Skeletal muscle cell (primary cell): Measurements from ENCODE around the gene GRB2.

Source experiments
- DNase-seq: peaks from one replicate; pipeline ENCODE4 v3.0.0-alpha.2; 2010; ENCODE audit warnings: low read depth
- H3K4me3 ChIP-seq: 2 replicates; pipeline ENCODE4 v1.5.1; 2011; ENCODE audit warnings: low read depth, mild to moderate bottlenecking, control low read depth, low read length, moderate library complexity

Gene GRB2

GRCh38 chr17:75417054-75417580, 11.6 kb upstream of the GRB2 start:
- no peak for DNase-seq
- H3K4me3 ChIP-seq, result no peak overlapping the region

GRCh38 chr17:75416006-75416405, 10.5 kb upstream of the GRB2 start:
- no peak for DNase-seq
- no peak overlapping the region for H3K4me3 ChIP-seq

DNA sequence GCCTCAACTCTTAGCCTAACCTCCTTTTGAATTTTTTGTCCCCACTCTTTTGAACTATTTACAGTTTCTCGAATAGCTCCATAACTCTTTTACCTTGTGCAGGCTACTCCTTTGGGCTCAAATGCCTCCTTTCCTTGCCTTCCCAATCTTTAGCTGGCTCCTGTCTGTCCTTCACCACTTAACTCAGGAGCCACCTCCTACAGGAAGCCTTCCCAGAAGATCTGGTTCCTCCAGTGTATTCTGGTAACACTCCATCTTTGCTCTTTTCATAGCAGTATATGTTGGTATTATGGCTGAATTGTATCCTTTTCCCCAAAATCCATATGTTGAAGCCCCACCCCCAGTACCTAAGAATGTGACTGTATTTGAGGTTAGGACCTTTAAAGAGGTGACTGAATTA, 9.0 kb upstream of the GRB2 start:
- no peak for DNase-seq
- no peak overlapping the region for H3K4me3 ChIP-seq

DNA sequence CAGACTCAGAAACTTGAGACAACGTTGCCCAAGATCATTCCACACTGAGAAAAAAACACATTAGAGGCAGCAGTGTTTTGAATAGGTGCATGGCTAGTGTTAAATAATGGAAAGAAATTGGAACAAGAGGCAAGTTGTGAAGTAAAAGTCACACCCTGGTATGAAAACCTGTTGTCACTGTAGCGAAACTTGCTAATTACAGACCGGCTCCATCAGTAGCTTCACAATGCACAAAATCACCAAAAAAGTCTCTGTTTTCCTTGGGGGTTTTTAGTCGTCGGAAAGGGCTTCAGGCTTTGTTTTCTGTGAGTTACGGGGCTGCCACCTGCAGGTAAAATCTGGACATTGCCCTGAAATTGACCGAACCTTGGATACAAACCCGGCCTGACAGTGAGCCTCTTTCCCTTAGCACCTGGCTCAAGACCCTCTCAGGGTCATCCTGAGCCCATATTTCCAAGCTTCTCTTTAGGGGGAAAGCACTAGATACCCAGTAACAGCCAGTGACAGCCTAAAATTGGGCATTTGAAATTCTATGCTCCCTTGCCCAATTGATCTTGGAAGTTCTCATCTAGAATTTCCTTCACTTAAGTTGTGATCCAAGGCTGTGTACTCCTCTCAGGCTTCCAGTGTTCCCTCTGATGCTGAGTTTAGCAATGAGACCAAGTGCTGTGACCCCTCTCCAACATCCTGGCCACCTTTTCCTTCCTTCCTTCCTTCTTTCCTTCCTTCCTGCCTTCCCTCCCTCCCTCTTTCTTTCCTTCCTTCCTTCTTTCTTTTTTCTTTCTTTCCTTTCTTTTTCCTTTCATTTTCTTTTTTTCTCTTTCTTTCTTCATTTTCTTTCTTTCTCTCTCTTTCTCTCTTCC, 7.2 kb upstream of the GRB2 start:
- DNase-seq, result no peak
- H3K4me3 ChIP-seq, result no peak overlapping the region

- no peak overlapping the region for H3K4me3 ChIP-seq
- no peak for DNase-seq
Observed at GRCh38 chr17:75411328-75412067, 6.0 kb upstream of the GRB2 start.

DNA sequence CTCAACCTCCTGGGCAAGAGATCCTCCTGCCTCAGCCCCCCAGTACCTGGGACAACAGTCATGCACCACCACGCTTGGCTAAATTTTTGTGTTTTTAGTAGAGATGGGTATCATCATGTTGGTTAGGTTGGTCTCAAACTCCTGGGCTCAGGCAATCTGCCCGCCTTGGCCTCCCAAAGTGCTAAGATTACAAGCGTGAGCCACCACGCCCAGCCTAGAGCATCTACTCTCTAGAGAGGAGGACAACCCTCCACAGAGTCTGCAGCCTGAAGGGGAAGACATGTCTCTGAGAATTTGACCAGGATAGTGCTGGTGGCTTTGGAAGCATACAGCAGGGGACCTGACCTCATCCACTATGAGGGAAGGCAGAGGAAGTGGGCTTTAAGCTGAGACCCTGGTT, 4.7 kb upstream of the GRB2 start:
- no peak for DNase-seq
- no peak overlapping the region for H3K4me3 ChIP-seq

DNA sequence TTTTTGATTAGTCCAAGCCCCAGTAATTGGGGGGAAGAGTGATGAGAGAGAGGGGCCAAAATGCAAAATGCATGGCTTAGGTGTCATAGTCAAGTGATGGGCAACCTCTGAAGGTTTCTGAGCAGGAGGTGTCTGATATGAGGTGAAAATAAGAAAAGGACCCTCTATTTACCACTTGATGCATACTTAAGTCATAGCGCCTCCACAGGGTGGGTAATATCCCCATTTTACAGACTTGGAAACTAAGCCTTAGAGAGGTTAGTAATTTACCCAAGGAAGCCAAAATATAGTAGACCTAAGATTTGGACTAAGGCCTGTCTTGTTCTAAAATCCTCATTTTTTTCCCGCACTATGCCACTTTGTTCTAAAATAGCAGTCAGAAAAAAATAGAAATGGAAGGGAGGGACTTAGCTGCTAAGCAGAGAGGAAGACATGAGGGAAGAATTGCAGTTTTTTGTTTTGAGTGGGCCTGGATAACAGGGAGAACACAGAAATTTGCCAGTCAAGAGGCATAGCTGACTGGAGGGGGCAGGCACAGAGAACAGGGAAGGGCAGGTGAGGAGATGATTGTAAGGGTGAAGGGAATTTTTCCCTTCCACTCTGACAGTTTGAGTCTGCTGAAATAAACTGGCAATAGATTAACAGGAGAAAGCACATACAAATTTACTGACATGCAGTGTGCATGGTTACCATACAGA, 2.3 kb upstream of the GRB2 start:
- DNase-seq, result no peak
- no peak overlapping the region for H3K4me3 ChIP-seq

GRCh38 chr17:75406222-75406615, 741 bp upstream of the GRB2 start:
- peak overlapping the region; percentile 54 for H3K4me3 ChIP-seq
- no peak for DNase-seq

- DNase-seq, result no peak
- H3K4me3 ChIP-seq, result peak overlapping the region; percentile 99
Observed at GRCh38 chr17:75404731-75405364, 630 bp downstream of the GRB2 start.

- DNase-seq, result peak; percentile 45
Observed at GRCh38 chr17:75404223-75404730, 1.2 kb downstream of the GRB2 start.

GRCh38 chr17:75403131-75403530, 2.3 kb downstream of the GRB2 start:
- no peak overlapping the region for H3K4me3 ChIP-seq
- no peak for DNase-seq

More at GRCh38 chr17:75404223-75404730, 1.2 kb downstream of the GRB2 start:
- peak overlapping the region; percentile 99 for H3K4me3 ChIP-seq

DNA sequence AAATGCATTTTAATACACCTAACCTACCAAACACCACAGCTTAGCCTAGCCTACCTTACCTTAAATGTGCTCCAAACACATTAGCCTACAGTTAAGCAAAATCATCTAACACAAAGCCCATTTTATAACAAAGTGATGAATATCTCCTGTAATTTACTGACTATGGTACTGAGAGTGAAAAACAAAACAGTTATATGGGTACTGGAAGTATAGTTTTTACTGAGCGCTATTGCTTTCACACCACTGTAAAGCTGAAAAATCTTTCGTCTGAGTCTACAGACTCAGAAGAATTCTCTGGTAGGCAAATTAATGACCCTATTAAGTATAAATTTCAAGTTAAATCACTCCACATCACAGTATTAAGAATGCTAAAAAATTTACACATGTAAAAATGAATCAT, 3.5 kb downstream of the GRB2 start:
- H3K4me3 ChIP-seq, result no peak overlapping the region
- DNase-seq, result no peak

GRCh38 chr17:75400326-75400939, 5.0 kb downstream of the GRB2 start:
- DNase-seq, result no peak
- no peak overlapping the region for H3K4me3 ChIP-seq

GRCh38 chr17:75398279-75398678, 7.2 kb downstream of the GRB2 start:
- H3K4me3 ChIP-seq, result no peak overlapping the region
- DNase-seq, result no peak

DNA sequence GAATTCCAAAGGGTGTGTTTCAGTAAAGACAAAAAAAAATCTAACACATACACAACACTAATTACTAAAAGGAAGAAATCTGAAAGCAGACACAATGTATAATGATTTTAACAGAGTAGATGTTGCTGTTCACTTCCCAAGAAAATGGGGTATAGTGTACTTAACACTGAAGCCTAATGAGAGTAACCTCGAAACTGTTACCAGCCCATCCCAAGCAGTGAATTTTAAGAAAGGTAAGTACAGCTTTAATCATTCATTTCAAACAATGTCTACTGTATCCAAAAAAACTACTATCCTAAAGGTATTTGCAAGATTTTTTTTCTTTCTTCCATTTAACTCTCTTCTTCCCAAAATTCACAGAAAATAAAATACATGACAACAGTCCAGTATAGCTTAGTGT, 8.3 kb downstream of the GRB2 start:
- DNase-seq, result no peak
- H3K4me3 ChIP-seq, result no peak overlapping the region

GRCh38 chr17:75396796-75397195, 8.7 kb downstream of the GRB2 start:
- no peak for DNase-seq
- H3K4me3 ChIP-seq, result no peak overlapping the region

DNA sequence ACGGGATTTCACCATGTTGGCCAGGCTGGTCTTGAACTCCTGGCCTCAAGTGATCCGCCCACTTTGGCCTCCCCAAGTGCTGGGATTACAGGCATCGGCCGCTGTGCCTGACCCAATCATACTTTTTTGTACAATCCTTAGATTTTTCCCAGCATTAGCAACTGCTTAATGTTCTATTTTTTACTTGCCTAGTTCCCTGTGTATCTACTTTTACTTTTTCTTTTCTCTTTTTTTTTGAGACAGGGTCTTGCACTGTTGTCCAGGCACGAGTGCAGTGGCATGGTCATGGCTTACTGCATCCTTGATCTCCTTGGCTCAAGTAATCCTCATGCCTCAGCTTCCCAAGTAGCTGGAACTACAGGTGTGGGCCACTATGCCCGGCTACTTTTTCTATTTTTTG, 9.5 kb downstream of the GRB2 start:
- DNase-seq, result no peak
- no peak overlapping the region for H3K4me3 ChIP-seq

- H3K4me3 ChIP-seq, result peak overlapping the region; percentile 78
- DNase-seq, result no peak
Observed at GRCh38 chr17:75394332-75394918, 11.1 kb downstream of the GRB2 start.
